ENCODE measurements around the gene OAF. TPM values are rescaled to one million over a fixed set of nuclear protein-coding genes. Genes with fewer than 3 reads are reported as not detected.

The OAF gene
- polyA plus RNA-seq, 1 experiment: 47.5 TPM

DNA sequence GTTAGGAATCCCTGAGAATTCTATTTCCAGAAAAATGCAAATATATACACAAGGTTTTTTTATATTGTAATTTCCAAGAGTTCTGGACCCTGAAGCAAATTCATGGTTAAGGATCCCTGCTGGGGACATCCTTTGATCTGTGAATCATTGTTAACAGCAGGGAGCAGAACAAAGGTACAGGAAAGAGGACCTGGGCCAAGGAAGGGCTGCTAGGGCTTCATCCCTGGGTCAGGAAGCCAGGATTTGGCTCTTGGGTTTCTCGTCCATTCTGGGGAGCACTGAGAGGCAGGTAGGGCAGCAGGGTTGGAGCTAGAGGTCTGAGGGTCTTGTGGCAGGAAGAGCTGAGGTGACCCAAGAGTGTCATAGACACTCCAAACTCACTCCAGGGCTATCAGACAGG, 10.2 kb upstream of the OAF start:
- no peak for DNase-seq (ENCODE audit: low read depth)
- H3K36me3 ChIP-seq (ENCODE audit: control insufficient read depth, insufficient read depth, low read length): no peaks in the 10 kb centered on the region
- no peak overlapping the region for H3K4me3 ChIP-seq (ENCODE audit: low read depth, low read length)
- no peaks in the 10 kb centered on the region for H3K27me3 ChIP-seq (ENCODE audit: control insufficient read depth, insufficient read depth, low read length)
- ChIA-PET POLR2A (no interaction called here), CTCF (no interaction called here)
- no peak for TF ChIP-seq CTCF (IDR thresholded peaks at IDR 0.05; ENCODE audit: insufficient read depth, low read depth, low read length)

DNA sequence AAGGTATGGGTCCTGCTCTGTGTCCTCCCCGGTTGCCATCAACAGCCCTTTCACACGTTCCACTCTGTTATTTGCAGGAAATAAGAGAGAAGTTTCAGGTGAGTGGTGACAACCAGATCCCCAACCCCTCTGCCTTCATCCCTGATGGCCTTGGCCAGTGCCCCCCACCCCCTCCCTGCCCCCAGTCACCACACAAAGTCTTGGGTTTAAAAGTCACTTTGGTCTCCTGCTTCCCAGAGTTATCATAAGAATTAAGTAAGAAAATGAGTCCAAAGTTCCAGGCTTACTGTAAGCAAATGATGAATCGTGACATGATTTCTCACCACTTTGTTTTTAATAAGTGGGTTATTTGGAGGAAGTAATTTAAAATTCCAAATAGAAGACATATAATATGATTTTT, 9.2 kb upstream of the OAF start:
- ChIA-PET CTCF (interaction anchor here (0.9 to 1.8 kb wide), 4 partner anchors 10 to 101 kb away, joined by 3 read pairs; no protein-coding TSS in a partner anchor), POLR2A (no interaction called here)
- H3K36me3 ChIP-seq (ENCODE audit: control insufficient read depth, insufficient read depth, low read length): no peaks in the 10 kb centered on the region
- no peaks in the 10 kb centered on the region for H3K27me3 ChIP-seq (ENCODE audit: control insufficient read depth, insufficient read depth, low read length)
- no peak for DNase-seq (ENCODE audit: low read depth)
- TF ChIP-seq CTCF (IDR thresholded peaks at IDR 0.05; ENCODE audit: insufficient read depth, low read depth, low read length): no peak
- H3K4me3 ChIP-seq (ENCODE audit: low read depth, low read length): no peak overlapping the region

DNA sequence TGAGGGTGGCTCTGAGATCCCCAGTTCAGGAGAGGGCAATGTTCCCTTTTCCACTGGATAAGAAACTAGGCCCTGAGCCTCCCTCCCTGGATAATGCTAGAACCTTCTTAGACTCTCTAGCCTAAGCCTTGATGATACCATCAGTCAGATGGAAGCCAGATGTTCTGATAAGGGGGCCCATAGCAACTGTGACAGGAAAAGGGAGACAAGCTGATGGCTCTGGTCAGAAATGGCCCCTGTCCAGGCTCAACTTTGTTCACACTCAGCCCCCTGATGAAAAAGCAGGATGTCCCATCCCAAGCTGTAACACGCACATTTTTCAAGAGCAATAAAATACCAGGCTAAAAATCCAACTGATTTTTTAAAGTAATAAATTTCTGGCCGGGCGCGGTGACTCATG, 7.2 kb upstream of the OAF start:
- CTCF ChIA-PET: interaction anchor here (0.7 to 1.8 kb wide), 2 partner anchors 9 to 12 kb away, joined by 3 read pairs; no protein-coding TSS in a partner anchor
- no peaks in the 10 kb centered on the region for H3K27me3 ChIP-seq (ENCODE audit: control insufficient read depth, insufficient read depth, low read length)
- H3K36me3 ChIP-seq (ENCODE audit: control insufficient read depth, insufficient read depth, low read length): no peaks in the 10 kb centered on the region
- POLR2A ChIA-PET: no interaction called here
- no peak overlapping the region for H3K4me3 ChIP-seq (ENCODE audit: low read depth, low read length)
- peak; percentile 57 for DNase-seq (ENCODE audit: low read depth)
- TF ChIP-seq CTCF (IDR thresholded peaks at IDR 0.05; ENCODE audit: insufficient read depth, low read depth, low read length): no peak

DNA sequence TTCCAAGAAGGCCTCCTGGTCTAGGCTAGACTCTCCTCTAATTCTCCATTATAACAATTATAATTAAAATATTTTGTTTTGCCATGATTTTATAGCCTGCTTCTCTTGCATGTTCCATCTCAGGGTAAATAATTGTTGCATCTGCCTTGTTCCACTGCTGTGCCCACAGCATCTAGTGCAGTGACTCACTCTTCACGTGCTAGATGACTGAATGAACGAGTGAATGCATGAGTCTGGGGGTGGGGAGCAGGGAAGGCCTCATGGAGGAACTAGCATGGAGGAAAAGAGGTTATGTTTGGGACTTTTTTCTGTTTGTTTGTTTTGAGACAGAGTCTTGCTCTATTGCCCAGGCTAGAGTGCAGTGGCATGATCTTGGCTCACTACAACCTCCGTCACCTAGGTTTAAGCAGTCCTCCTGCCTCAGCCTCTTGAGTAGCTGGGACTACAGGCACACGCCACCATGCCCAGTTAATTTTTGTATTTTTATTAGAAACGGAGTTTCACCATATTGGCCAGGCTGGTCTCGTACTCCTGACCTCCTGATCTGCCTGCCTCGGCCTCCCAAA, 5.2 kb upstream of the OAF start:
- Histone ChIP-seq H3K4me3 (ENCODE audit: low read depth, low read length) (no peak overlapping the region), H3K27me3 (ENCODE audit: control insufficient read depth, insufficient read depth, low read length) (no peaks in the 10 kb centered on the region), H3K36me3 (ENCODE audit: control insufficient read depth, insufficient read depth, low read length) (no peaks in the 10 kb centered on the region)
- DNase-seq (ENCODE audit: low read depth): no peak
- POLR2A ChIA-PET: no interaction called here
- CTCF ChIA-PET: interaction anchor here (0.6 to 1.5 kb wide), 2 partner anchors 11 to 98 kb away, joined by 3 to 6 read pairs; no protein-coding TSS in a partner anchor
- no peak for TF ChIP-seq CTCF (IDR thresholded peaks at IDR 0.05; ENCODE audit: insufficient read depth, low read depth, low read length)

DNA sequence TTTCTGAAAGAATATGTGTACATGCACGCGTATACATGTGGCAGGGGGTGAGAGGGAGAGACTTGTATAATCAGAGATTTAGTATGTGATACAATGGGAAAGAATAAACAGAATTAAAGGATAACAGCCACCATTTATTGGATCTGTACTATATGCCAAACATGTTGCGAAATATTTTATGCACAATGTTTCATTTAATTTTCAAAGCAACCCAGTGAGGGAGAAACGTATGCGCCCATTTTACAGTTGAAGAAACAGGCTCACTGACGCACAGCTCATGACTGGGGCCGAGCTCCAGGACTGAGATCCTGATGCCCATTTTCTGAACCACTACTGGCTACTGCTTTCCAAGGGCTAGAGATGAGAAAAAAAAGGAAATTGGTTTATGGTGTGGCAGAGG, 3.3 kb upstream of the OAF start:
- ChIA-PET POLR2A (no interaction called here), CTCF (interaction anchor here (1.6 kb wide), 1 partner anchor 22 kb away, joined by 4 read pairs; no protein-coding TSS in a partner anchor)
- no peak for DNase-seq (ENCODE audit: low read depth)
- Histone ChIP-seq H3K4me3 (ENCODE audit: low read depth, low read length) (no peak overlapping the region), H3K36me3 (ENCODE audit: control insufficient read depth, insufficient read depth, low read length) (no peaks in the 10 kb centered on the region), H3K27me3 (ENCODE audit: control insufficient read depth, insufficient read depth, low read length) (no peaks in the 10 kb centered on the region)
- TF ChIP-seq CTCF (IDR thresholded peaks at IDR 0.05; ENCODE audit: insufficient read depth, low read depth, low read length): no peak

Data from BJ (cell line).